Stimulated activated CD4-positive, alpha-beta T cell treated with anti-CD3 and anti-CD28 coated beads, TNF-alpha, amount 100 ng/mL, for 48 hours (primary cell): ENCODE results near the gene CCDC183.
"Not testable (repeated sequence)": the region's sequence is repeated elsewhere in the genome, so short reads cannot be mapped to it uniquely, and the experiment has no call there.

Experiments used
- DNase-seq, 3 donors: peaks; one replicate each; pipeline ENCODE4 v3.0.0-alpha.2; 2020; ENCODE audit warnings: low read depth in 3 of 3

CCDC183 gene

DNA sequence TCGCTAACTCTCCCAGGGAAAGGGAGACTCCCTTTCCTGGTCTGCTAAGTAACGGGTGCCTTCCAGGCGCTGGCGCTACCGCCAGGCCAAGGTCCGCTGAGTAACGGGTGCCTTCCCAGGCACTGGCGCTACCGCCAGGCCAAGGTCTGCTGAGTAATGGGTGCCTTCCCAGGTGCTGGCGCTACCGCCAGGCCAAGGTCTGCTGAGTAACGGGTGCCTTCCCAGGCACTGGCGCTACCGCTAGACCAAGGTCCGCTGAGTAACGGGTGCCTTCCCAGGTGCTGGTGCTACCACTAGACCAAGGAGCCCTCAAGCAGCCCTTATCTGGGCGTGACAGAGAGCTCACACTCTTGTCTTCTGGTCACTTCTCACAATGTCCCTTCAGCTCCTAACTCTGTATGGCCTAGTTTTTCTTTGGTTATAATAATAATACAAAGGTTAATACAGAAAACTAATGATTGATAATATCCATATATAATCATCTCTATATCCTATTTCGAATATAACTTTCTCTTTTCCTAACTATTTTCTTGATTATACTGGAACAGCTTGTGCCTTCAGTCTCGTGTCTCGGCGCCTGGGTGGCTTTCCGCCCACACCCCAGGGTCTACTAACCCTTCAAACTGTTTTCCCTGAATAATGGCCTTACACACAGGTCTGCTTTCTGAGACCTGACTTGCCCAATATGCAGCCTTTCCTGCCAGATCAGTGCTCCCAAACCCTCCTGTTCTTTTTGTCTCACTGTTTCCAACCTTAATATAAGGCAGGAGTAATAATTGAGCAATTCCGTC lies 10.4 kb upstream of the CCDC183 start:
- not testable (repeated sequence) for DNase-seq

DNA sequence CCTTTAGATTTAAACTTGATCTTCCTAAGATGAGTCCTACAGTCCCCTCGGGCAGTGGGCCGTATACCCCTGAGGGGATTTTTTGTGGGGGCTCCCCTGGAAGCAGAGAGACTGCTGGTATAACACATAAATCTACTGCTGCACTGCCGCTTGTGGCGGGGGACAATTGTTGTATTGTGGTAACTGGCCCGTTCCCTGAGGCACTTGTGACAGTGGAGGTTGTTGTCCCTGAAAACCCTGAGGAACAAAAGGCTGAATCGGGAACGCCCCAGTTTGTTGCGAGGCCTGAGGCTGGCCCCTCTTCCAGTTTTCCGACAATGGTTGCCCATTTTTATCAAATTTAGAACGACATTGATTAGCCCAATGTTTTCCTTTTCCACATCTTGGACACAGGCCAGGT lies 9.7 kb upstream of the CCDC183 start:
- DNase-seq = no peak

DNA sequence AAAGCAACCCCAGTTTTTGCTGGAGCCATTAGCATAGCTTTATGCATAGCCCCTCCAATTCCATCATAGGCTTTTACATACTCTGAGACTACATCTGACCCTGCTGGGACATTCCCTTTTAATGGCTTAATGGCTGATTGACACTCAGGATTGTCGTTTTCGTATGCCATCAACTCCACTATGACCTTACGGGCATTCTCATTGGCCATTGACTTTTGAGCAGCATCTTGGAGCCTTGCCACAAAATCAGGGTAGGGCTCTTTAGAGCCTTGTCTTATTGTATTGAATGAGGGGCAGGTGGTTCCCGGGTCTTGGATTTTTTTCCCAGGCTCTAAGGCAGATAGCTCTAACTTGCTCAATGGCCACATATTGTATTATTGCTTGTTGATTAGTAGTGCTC lies 9.2 kb upstream of the CCDC183 start:
- DNase-seq = not testable (repeated sequence)

DNA sequence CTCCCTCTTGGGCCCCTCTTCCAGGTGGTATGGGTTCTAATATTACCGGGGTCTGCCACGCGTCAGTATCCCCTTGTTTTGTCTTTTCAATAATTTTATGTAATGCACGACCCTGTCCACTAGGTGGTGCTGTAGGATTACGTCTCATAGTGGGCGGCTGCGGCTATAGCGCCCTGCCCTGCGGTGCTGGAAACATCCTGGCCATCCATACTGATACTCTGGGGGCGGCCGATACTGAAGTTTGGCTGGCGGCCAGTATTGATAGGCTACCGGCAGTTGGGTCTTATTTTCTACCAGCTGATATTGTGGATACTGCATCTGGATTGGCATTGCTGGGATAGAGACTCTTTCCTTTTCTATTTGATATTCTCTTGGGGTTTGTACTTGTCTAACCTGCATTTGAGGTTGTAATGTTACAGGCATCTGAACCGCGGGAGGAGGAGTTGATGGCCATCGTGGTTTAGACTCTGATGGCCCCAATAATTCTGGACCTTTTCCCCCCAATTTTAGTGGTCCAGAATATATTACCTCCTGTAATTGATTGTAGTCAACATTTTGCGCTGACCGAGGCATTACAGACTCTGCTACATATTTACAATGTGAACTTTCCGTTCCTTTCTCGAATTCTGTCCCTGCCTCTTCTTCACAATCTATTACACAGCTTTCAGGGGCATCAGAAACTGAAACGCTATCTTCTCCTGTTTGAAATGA lies 8.3 kb upstream of the CCDC183 start:
- DNase-seq = peak; percentile 53 to 65 (median 57)

DNA sequence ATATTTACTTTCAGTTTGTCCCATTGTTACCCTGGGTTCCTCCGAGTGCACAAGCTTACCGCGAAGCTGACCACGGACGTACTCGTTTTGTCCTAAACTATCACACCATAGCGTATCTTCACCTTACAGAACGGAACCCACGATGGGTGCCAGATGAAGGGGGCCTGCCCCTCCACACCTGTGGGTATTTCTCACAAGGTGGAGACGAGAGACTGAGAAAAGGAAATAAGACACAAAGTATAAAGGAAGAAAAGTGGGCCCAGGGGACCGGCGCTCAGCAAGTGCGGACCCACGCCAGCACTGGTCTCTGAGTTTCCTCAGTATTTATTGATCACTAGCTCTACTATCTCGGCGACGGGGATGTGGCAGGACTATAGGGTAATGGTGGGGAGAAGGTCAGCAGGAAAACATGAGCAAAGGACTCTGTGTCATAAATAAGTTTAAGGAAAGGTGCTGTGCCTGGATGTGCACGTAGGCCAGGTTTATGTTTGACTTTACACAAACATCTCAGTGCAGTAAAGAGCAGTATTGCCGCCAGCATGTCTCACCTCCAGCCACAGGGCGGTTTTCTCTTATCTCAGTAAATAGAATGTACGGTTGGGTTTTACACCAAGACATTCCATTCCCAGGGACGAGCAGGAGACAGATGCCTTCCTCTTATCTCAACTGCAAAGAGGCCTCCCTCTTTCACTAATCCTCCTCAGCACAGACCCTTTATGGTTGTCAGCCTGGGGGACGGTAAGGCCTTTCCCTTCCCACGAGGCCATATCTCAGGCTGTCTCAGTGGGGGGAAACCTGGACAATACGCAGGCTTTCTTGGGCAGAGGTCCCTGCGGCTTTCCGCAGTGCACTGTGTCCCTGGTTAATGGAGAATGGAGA lies 7.3 kb upstream of the CCDC183 start:
- DNase-seq = not testable (repeated sequence)

DNA sequence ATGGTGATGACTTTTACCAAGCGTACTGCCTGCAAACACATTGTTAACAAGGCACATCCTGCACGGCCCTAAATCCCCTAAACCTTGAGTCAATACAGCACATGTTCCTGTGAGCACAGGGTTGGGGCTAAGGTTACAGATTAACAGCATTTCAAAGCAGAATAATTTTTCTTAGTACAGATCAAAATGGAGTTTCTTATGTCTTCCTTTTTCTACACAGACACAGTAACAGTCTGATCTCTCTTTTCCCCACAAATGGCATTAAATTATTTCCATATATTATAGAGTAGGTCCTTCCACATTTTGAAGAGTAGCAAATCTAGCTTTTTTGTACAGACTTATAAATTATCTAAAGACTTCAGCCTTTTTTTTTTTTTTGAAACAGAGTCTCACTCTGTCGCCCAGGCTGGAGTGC lies 6.6 kb upstream of the CCDC183 start:
- DNase-seq = no peak

DNA sequence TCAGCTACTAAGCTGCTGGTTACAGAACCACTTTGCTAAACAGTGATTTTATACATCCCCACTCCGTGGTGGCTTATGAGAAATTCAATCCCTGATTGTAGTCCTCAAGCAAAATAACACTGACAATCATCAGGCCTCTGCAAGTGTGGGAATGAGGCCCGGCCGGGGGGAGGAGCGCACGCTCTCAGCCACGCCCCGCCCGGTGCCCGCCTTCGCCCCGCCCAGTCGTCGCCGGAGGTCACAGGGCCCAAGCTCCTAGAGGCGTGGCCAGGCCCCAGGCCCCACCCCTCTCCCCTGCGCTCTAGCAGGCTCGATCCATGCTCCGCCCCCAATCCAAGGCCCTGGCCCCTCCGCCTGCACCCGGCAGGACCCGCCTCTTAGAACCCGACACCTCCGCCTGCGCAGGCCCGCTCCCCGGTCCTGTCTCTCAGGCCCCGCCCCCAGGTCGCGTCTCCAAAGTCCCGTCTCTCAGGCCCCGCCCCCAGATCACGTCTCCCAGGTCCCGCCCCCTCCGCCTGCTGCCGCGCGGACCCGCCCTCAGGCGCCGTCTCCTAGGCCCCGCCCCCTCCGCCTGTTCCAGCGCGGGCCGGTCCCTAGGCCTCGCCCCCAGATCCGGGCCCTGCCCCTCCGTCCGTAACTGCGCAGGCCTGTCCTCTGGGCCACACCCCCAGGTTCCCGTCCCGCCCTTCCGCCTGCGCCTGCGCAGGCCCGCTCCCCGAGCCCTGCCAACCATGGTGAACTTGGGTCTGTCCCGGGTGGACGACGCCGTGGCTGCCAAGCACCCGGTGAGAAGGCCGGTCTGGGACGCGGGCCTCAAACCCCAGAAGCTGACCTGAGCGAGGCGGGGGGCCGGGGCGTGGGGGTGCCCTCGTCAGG lies 5.3 kb upstream of the CCDC183 start, which contains the start of gene TMEM141:
Gene TMEM141 (plus strand): TSS at position 705 of the 876 bp plus-strand sequence. CDS start 27 bp downstream, at position 732.
- DNase-seq = peak; percentile 100

DNA sequence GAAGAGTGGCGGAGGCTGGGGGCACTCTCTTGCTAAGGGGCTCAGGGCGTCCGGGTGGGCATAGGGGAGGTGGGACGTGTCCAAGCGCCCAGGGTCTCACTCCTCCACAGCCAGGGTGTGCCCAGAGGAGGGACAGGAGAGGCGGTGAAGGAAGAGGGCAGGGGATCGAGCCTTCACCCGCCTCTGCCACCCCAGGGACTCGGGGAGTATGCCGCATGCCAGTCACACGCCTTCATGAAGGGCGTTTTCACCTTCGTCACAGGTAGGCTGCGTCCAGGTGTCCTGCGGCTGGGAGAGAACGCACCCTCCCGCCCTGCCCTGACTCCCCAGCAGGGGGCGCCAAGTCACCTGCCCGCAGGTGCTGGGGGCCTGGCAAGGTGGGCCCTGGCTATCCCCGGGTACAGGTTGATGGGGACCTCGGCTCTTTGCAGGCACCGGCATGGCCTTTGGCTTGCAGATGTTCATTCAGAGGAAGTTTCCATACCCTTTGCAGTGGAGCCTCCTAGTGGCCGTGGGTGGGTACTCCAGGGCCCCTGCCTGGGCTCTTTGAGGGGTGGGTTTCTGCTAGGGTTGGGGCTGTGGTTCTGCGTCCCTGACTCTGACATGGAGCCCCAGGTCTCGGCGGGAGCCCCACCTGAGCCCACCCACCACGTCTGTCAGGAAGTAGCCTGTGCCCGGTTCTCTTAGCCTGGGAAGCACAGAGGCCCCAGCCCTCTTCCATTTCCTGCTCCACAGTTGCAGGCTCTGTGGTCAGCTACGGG lies 4.4 kb upstream of the CCDC183 start:
- peak; percentile 35 to 62 (median 57) for DNase-seq

DNA sequence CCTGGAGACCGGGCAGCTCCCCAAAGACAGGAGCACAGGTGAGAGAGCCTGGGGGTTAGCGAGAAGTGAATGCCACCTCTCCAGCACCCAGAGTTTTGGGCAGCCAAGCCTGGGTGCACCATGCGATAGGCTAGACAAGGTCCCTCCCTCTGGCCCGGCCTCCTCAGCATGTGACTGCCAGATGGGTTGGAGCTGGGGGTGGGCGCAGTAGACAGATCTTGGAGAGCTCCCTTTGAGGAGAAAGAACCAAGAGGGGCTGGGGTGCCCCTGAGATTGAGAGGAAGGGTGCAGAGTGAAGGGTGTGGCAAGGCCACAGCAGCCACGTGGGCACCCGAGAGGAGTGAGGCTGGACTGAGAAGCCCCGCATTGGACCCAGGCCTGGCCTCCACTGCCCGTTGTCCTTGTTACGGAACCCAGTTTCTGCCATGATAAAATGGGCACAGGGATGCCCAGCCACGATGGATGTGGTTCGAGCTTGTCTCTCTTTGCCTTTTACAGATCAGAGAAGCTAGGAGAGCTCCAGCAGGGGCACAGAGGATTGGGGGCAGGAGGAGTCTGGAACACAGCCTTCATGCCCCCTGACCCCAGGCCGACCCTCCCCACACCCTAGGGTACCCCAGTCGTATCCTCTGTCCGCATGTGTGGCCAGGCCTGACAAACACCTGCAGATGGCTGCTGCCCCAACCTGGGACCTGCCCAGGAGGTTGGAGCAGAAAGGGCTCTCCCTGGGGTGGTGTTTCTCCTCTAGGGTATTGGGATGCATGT lies 3.6 kb upstream of the CCDC183 start:
- no peak for DNase-seq

DNA sequence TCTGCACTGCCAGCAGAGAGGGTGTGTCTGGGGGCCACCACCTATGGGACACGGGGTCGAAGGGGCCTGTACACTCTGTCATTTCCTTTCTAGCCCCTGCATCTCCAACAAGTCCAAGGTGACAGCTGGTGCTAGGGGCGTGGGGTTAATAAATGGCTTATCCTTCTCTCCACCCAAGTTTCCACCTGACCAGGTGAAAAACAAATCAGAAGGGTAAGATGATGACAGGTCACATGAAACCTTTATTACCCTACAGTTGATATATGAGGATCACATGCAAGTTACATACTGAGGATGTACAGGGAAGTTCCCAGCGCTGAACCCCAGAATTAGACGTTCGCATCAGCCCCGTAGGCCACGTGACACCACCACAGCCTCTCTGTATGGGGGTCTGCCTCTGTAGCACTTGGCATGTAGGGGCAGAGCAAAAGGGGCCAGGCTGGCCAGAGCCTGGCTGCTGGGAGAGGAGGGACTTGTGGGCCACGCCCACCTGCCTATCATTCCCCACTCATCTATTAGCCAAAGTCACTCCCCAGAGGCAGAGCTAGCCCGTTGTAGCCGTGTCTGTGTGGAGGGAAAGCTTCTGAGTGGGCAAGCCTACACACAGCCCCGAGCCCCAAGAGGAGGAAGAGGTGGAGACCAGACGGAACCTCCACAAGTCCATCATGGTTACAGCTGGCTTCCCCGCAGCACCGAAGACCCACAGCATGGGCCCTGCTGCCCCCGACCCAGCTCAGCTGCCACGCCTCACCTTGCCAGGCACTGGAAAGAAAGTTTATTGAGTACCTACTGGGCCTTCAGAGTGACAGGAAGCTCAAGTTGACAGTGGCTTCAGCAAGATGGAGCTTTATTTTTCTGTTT lies 2.8 kb upstream of the CCDC183 start:
- DNase-seq = no peak

DNA sequence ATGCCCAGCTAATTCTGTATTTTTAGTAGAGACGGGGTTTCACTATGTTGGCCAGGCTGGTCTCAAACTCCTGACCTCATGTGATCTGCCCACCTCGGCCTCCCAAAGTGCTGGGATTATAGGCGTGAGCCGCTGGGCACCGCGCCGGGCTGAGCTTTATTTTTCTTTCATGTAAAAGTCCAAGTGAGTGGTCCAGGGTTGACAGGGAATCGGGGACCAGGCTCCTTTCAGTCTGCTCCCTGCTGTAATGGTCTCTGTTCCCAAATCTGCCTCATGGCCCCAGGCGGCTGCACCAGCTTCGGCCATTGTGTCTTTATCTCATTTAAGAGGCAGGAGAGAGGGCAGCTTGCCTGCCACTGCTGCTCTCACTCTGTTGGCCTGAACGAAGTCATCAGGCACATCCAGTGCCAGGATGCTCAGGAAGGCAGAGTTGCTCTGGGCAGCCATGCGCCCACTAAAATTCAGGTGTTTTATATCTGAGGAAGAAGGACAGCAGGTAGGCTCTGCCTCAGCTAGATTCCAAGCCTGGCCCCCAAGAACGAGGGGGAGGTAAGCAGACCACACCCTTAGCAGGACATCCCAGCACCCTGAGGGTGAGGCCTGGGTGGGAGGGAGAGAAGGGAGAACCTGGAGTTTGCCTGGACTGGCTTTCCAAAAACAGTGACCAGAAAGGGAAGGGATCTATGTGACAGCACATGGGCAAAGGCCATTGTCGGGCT lies 1.7 kb upstream of the CCDC183 start:
- no peak for DNase-seq

DNA sequence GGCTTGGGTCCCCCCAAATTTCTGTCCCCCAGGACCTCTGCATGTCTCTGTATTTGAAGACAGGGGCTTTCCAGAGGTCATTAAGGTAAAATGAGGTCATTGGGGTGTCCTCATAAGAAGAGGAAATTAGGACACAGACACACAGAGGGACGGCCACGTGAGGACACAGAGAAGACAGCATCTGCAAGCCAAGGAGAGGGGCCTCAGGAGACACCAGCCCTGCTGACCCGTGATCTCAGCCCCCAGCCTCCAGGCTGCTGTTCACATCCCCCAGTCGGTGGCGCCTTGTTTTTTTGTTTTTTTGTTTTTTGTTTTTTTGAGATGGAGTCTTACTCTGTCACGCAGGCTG lies 1.2 kb upstream of the CCDC183 start:
- no peak for DNase-seq

DNA sequence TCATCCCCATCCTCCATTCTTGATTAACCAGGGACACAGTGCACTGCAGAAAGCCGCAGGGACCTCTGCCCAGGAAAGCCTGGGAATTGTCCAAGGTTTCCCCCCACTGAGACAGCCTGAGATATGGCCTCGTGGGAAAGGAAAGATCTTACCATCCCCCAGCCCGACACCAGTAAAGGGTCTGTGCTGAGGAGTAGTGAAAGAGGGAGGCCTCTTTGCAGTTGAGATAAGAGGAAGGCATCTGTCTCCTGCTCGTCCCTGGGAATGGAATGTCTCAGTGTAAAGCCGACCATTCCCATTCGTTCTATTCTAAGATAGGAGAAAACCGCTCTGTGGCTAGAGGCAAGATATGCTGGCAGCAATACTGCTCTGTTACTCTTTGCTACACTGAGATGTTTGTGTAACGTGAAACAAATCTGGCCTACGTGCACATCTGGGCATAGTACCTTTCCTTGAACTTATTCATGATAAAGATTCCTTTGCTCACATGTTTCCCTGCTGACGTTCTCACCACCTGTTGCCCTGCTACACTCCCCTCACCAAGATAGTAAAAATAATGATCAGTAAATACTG lies 723 bp downstream of the CCDC183 start:
- not testable (repeated sequence) for DNase-seq

DNA sequence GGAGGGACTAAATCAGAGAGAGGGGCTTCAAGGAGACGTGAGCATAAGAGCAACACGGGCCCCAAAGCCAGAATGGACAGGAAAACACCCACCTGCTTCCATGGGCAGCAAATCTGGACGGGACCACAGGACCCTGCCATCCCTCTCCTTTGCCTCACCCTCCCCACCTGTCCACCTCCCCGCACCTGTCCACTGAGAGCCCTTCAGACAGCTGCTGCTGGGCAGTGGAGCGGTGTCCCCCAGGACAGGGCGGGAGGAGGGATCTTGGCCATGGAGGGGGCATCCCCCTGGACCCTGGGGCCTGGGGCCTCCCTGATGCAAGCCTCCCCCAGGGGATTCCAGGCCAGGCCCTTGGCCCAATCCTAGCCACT lies 2.6 kb downstream of the CCDC183 start:
- no peak for DNase-seq

DNA sequence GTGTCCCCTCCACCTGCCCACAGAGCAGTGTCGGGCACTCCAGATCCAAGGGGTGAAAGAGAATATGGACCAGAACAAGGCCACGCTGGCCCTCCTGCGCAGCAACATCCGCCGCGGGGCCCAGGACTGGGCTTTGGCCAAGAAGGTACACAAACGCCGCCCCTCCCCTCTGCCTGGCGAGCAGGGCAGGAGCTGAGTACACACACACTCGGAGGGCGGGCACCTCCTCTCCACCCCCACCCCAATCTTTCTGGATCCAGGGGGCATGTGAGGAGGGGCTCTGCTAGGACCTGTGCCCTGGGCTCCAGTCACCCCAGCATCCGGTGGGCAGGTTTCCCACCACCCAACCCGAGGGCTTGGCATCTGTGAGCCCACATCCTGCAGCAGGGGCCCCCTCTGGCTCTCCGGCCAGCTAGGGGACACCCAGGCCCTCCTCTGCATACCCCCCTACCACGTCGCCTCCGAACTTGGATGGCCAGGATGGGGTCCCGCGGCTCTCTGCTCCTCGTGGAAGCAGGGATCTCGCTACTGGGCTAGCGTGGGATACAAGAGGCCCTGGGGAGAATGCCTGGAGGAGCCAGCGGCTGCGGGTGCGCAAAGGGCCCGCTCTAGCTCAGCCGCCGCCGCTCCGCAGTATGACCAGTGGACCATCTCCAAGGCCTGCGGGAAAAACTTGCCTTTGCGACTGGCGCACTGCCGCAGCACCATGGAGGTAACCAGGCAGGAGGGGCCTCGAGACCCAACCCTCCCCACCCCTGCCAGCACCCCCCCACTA lies 3.1 kb downstream of the CCDC183 start:
- no peak for DNase-seq

DNA sequence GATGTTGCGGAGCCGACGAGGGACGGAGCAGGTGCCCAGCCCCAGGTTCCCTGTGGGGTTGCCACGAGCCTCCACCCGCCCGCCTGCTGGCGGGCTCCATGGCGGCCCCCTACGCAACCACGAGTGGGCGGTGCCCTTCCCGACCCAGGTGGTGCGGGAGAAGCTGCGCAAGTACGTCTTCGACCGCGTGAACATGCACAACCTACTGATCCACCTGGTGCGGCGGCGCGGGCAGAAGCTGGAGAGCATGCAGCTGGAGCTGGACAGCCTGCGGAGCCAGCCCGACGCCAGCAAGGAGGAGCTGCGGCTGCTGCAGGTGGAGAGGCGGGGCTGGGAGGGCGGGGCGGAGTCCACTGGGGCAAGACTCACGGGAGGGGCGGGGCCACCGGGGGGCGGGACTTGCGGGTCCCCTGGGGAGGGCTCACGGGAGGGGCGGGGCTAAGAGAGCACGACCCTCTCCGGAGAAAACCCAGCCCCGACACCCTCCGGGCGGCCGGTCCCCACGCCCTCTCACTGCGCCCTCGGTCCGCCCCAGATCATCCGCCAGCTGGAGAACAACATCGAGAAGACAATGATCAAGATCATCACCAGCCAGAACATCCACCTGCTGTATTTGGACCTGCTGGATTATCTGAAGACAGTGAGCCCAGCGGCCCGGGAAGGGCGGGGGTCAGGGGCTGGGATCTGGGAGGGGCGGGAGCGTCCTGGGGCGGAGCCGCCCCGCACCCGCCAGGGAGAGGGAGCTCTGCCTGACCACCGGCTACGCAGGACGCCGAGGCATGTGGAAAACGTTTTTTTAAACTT lies 3.9 kb downstream of the CCDC183 start:
- peak; percentile 67 to 99 (median 71) for DNase-seq
